Measurements from ENCODE around the gene PTPRD.

- no peak for TF ChIP-seq POLR2A (IDR thresholded peaks at IDR 0.05)
- TF ChIP-seq CTCF (IDR thresholded peaks at IDR 0.05) = no peak
These were observed 992.1 kb downstream of the PTPRD start for GRCh38 chr9:9620736-9621135.

Data from thyroid gland (tissue), 4 donors.